Measurements from ENCODE around the gene FAM120B.

The FAM120B gene

GRCh38 chr6:170420791-170421776, 114.5 kb downstream of the FAM120B start:
- no peak for DNase-seq (ENCODE audit: low spot score)

DNA sequence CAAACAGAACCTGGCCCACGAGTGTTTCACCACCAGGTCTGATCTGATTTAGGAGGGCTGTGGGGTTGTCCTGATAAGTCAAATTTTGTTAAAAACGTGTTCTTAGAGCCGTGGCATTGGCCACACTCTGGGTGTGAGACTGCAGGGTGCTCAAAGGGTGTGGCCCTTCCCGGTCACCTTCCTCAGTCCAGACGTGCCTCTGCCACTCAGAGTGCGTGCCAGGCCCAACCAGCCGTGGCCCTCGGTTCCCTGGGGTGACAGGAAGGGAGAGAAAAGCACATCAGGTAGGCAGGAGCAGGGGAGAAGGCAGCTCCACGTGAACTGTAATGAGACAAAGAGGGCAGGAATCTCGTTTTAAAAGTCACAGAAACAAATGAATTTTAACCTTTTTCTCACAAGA, 115.4 kb downstream of the FAM120B start:
- no peak for DNase-seq (ENCODE audit: low spot score)

- DNase-seq (ENCODE audit: low spot score), result no peak
Measured at GRCh38 chr6:170423030-170423429, 116.5 kb downstream of the FAM120B start.

DNA sequence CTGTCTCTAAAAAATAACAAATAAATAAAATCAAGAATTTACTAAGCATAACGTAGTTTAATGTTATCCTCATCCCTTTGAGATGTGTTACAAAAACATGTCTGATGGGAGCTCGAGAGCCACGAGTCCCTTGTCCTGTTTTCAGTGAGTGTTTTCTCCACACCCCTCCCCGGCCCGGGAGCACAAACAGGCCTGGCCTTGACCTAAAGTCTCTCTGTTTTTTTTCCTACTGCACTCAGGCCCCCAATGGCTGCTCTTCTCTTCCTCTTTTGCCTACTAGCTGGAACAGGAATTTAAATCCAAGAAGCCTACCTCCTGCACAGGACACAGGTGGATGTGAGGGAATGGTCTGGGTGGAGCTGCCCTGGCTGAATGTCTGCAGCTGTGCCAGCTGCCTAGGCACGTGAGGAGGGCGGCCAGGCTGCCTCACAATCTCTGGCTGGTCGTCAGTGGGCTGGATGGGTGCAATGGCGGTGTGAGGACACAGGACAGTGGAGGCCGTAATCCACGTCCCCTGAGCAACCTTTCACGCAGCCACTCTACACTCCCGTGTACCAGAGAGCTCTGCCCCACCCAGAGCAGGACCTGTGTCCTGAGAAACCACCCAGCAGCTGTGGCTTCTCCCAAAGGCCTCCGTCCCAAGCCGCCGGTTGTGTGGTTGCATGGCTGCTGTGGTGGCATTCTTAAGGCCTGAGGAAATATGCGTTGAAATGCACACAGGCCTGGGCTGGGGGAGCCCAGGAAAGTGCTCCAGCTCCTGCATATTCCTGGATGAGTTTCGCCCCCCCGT, 117.5 kb downstream of the FAM120B start:
- DNase-seq (ENCODE audit: low spot score), result no peak

- no peak for DNase-seq (ENCODE audit: low spot score)
Measured at GRCh38 chr6:170424604-170425126, 118.1 kb downstream of the FAM120B start.

GRCh38 chr6:170429450-170429849, 122.9 kb downstream of the FAM120B start:
- no peak for DNase-seq (ENCODE audit: low spot score)

- DNase-seq (ENCODE audit: low spot score), result no peak
Measured at GRCh38 chr6:170433163-170434116, 126.9 kb downstream of the FAM120B start.

DNA sequence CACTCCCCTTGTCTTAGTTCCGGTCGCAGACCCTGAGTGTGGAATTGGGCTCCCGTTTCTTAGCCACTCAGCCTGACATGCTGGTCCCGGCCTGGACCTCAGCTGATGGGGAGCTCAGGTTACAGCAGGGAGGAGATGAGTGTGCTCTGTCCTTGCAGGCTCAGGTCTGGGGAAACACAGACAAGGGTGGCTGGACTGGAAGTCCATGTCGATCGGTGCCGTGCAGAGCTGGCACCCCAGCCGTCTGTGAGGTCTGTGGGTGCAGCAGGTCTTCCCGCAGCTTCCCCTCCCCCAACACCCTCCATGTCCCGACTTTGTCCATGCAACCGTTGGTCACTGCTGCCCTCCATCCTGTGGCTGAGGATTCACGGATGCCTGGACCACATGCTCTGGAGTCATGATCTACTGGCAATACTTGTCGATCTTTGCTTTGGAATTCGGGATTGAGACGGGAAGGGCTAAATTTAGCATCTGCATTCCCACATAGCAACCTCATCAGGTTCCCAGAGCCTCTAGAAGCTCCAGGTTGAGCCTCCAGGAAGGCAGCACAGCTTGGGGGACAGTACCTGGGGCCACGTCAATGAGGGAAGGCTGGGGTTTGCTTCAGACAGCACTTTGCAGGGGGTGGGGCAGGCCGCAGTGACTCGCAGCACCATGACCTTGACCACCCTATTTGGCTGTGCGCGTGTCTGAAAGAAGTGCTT, 127.7 kb downstream of the FAM120B start:
- DNase-seq (ENCODE audit: low spot score), result peak; percentile 52

- DNase-seq (ENCODE audit: low spot score), result no peak
Measured at GRCh38 chr6:170434821-170435155, 128.2 kb downstream of the FAM120B start.

DNA sequence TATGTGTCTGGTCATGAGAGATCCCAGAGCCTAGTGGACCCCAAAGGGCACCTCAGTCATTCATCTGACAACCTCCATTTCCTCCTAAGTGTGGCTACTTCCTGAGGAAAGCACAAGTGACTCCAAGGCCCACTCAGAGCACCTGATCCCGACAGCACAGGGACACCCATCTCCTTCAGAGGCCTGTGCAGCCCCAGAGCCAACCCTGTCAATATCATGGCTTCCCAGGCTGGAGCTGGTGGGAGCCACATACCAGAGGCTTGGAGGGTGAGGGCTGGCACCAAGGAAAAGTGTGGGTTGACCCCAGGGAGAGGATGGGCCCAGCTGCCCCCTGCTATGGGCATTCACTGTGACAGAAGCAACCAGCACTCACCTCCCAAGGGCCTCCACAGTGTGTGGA, 129.2 kb downstream of the FAM120B start:
- no peak for DNase-seq (ENCODE audit: low spot score)

GRCh38 chr6:170436209-170436809, 129.8 kb downstream of the FAM120B start:
- DNase-seq (ENCODE audit: low spot score), result no peak

DNA sequence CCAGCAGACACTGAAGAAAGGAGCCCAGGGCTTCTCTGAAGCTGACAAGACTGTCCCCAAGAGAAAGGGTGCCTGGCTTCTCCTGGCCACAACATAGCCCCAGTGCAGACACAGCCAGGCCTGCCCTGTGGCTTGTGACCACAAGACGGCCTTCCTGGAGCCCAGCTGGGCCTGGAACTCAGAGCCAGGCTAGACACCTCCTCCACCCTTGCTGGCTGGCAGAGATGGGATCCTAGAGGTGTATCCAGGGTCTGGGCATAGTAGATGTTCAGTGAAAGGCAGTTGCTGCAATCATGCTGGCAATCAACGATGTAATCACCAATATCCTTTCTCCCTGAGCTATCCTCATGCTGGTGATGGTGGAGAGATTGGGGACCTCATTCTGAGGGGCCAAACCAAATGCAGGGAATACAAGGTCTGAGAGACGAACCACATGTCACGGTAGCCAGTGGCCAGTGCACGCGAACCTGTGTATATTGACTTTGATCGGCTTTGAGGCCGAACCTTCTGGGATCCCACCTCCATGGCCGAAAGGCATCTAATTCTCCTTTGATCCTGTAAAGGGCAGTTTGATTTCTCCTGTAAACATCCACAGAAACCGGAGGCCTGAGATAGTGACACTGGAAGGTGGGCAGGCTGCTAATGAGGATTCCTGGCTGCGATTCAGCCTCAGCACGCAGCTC, 131.3 kb downstream of the FAM120B start:
- DNase-seq (ENCODE audit: low spot score), result no peak

DNA sequence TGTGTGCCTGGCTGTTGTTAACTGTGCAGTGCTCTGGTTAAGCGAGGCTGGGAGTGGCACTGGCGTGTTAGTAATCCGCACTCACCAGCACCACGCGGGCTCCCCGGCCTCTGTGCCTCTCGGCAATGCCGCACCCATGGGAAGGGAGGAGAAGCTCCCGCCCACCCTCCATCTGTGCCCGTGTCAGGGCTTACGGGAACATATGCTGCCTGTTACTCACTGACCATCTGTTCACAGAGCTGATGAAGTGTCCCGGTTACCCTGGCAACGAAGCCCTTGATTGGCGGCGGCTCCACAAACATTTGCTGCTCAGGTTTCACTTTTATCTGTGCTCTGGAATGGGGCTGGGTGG, 131.8 kb downstream of the FAM120B start:
- peak; percentile 97 for DNase-seq (ENCODE audit: low spot score)

DNA sequence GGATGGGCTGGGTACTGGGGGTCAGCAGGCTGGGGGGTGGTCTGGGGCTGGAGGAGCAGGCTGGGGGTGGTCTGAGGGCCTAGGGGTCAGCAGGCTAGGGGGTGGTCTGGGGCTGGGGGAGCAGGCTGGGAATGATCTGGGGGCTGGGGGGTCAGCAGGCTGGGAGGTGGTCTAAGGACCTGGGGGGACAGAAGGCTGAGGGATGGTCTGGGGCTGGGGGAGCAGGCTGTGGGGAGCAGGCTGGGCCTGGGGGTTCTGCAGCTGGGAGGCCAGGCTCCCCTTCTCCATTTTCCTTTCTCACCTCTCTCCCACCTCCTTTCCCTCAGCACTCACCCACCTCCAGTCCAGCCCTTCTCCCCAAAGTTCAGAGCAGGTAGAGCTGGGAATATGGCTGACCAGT, 132.3 kb downstream of the FAM120B start:
- DNase-seq (ENCODE audit: low spot score), result no peak

DNA sequence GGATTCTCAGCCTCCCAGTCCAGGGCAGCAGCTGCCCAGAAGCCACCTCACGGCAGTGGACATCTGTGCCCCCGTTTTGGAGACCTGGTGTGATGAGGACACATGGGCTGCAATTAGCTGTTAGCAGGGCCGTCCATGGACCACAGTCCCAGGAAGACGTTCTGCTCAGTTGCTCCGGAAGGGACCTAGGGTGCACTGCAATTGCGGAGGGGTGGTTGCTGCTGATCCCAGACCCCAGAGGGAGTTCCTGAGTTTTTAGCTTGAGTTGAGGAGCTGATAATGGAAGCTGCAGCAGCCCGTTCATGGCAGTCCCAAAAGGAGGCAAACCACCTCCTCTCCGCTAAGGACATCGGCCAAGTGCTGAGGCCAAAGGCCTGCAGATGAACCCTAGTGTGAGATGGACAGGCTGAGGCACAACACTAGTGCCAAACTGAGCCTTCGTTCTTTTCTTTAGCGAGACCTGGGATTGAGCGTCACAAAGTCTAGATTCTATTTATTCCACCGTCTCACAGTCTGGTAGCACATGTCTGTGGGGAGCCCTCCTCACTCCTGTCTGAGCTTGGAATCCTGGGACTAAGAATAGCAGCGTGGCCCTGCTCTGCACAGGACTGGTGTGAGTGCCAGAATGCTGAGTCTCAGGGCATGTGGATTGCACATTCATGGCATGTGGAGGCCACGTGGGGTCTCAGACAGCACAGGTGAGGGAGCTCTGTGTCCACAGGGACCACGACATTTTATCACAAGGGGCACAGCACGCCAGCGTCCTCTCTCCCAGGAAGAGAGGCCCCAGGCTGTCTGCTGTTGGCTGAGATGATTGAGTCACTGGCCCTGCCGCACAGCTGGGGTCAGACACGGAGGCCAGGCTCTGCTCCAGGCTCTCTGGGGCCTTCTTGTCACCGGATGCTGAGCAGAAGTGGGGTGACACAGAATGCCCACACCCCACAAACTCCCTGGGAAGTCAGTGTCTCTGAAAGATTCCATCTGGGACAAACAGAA, 133.1 kb downstream of the FAM120B start:
- DNase-seq (ENCODE audit: low spot score), result no peak

- no peak for DNase-seq (ENCODE audit: low spot score)
Measured at GRCh38 chr6:170440437-170440836, 133.9 kb downstream of the FAM120B start.

DNA sequence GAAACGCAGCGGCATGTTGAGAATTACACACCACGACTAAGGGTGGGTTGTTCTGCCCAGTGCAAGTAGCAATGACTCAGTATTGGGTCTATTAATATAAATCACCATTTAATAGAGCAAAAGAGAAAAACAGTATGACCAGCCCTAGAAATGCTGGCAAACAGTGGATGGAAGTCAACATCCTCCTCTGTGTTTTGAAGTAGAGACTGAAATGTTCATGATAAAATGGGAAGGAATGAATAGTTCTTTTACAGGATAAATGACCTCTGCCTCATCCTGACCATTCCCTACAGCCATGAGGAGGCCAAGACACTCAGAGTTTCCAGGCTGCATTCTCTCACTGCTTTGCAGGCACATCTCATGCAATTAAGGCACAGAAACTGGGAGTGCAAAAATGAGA, 134.8 kb downstream of the FAM120B start:
- no peak for DNase-seq (ENCODE audit: low spot score)

DNA sequence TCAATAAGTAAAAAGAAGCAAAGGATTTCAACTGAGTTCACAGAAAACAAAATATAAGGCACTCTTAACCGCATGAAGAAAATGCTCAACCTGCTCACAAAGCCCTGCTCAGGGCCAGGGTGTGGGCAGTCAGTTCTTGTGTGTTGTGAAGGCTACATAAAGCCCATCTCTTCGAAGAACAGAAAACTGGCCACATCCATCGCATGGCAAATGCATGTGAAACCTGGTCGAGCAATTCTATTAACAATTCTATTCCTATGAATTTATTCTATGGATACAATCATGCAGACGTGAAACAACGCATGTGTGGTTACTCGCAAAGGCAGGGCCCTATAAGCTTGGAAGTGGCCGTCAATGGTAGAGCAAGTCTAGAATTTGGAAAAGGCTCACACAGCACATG, 136.0 kb downstream of the FAM120B start:
- DNase-seq (ENCODE audit: low spot score), result no peak

All from SK-N-DZ (cell line).